ENCODE results near the gene TBCA.
"Not testable (repeated sequence)": the region's sequence is repeated elsewhere in the genome, so short reads cannot be mapped to it uniquely, and the experiment has no call there.

TBCA gene

GRCh38 chr5:77772729-77773128, 3.4 kb downstream of the TBCA start:
- no peak for DNase-seq

- no peak for DNase-seq
Observed at GRCh38 chr5:77771452-77771851, 4.7 kb downstream of the TBCA start.

- DNase-seq: no peak
Observed at GRCh38 chr5:77770293-77771005, 5.7 kb downstream of the TBCA start.

GRCh38 chr5:77768978-77769377, 7.2 kb downstream of the TBCA start:
- no peak for DNase-seq

GRCh38 chr5:77767301-77767700, 8.8 kb downstream of the TBCA start:
- no peak for DNase-seq

- DNase-seq: no peak
Observed at GRCh38 chr5:77761606-77762005, 14.5 kb downstream of the TBCA start.

- no peak for DNase-seq
Observed at GRCh38 chr5:77758141-77758938, 17.8 kb downstream of the TBCA start.

GRCh38 chr5:77751328-77752023, 24.7 kb downstream of the TBCA start:
- no peak for DNase-seq

- DNase-seq: not testable (repeated sequence)
Observed at GRCh38 chr5:77750928-77751327, 25.2 kb downstream of the TBCA start.

- no peak for DNase-seq
Observed at GRCh38 chr5:77748160-77748559, 28.0 kb downstream of the TBCA start.

GRCh38 chr5:77744116-77744515, 32.0 kb downstream of the TBCA start:
- no peak for DNase-seq

GRCh38 chr5:77743181-77743580, 33.0 kb downstream of the TBCA start:
- DNase-seq: no peak

GRCh38 chr5:77741608-77742007, 34.5 kb downstream of the TBCA start:
- no peak for DNase-seq

GRCh38 chr5:77734885-77735284, 41.3 kb downstream of the TBCA start:
- DNase-seq: no peak

- DNase-seq: no peak
Observed at GRCh38 chr5:77733130-77733529, 43.0 kb downstream of the TBCA start.

GRCh38 chr5:77727190-77727589, 48.9 kb downstream of the TBCA start:
- no peak for DNase-seq

- no peak for DNase-seq
Observed at GRCh38 chr5:77725616-77726015, 50.5 kb downstream of the TBCA start.

- no peak for DNase-seq
Observed at GRCh38 chr5:77724934-77725333, 51.2 kb downstream of the TBCA start.

- no peak for DNase-seq
Observed at GRCh38 chr5:77719666-77720363, 56.3 kb downstream of the TBCA start.

GRCh38 chr5:77718934-77719610, 57.1 kb downstream of the TBCA start:
- no peak for DNase-seq

- no peak for DNase-seq
Observed at GRCh38 chr5:77709993-77710685, 66.0 kb downstream of the TBCA start.

- DNase-seq: no peak
Observed at GRCh38 chr5:77709340-77709739, 66.8 kb downstream of the TBCA start.
